ENCODE data around the gene ZSWIM1. TPM values are rescaled to one million over a fixed set of nuclear protein-coding genes. Genes with fewer than 3 reads are reported as not detected.

The ZSWIM1 gene
- total and polyA plus RNA-seq, 10 of the 15 experiments (the other 5 are each of a cell fraction or from before 2014, with no cell fraction given): 2.4 to 16.0 (median 9.8) TPM

GRCh38 chr20:45920462-45921336, 39.7 kb downstream of the ZSWIM1 start:
- DNase-seq (ENCODE audit: low read depth, low spot score) (no peak), ATAC-seq (no peak), FAIRE-seq (no peak)
- Histone ChIP-seq H3K27ac (ENCODE audit: control insufficient read depth, insufficient read depth) (no peak overlapping the region), H3K9ac (ENCODE audit: control insufficient read depth, insufficient read depth, low read length) (no peak overlapping the region), H3K4me2 (ENCODE audit: control insufficient read depth, insufficient read depth) (no peak overlapping the region), H4K20me1 (ENCODE audit: control insufficient read depth, insufficient read depth) (no peaks in the 10 kb centered on the region), H3K36me3 (ENCODE audit: control insufficient read depth in 2 of 2, insufficient read depth in 2 of 2, low read length in 1 of 2) (no peaks in the 10 kb centered on the region), H3K9me3 (replicated peaks; ENCODE audit: control insufficient read depth, insufficient read depth, low read length) (no peaks in the 10 kb centered on the region), H3K27me3 (replicated peaks in 1 of 2; ENCODE audit: control insufficient read depth in 2 of 2, insufficient read depth in 2 of 2, low read length in 1 of 2) (no peaks in the 10 kb centered on the region), H3K4me1 (ENCODE audit: control insufficient read depth, insufficient read depth, low read length) (no peaks in the 10 kb centered on the region), H3K79me2 (ENCODE audit: control insufficient read depth, insufficient read depth, low read length) (no peaks in the 10 kb centered on the region), H2AFZ (ENCODE audit: control insufficient read depth, low read depth, low read length) (no peak overlapping the region), H3K4me3 (no peak overlapping the region)
- in situ Hi-C loops (cut with MboI): no loop called here
- ChIA-PET SMC1A (ENCODE audit: uncharacterized antibody, unreplicated experiment) (no interaction called here), CTCF (interaction anchor here (1.3 to 3.0 kb wide), 2 partner anchors 14 to 49 kb away, joined by 3 to 12 read pairs; no protein-coding TSS in a partner anchor), POLR2A (interaction anchor here (1.1 kb wide), 1 partner anchor 14 kb away, joined by 7 read pairs; the partner anchor contains the start of gene PCIF1), RAD21 (ENCODE audit: unreplicated experiment) (no interaction called here)
- intact Hi-C loops (cut with micrococcal nuclease; ENCODE audit: unreplicated experiment): no loop called here
- 17% methylated on average over 9 of the region's 9 CpGs for WGBS (ENCODE audit: insufficient coverage, insufficient replicate concordance, low lambda C conversion rate, missing lambda C conversion rate)
- no TSS peak for BruUV-seq (replicated peaks)
- TF ChIP-seq MEF2B (IDR thresholded peaks at IDR 0.05; ENCODE audit: partially characterized antibody, poor library complexity, severe bottlenecking): no peak
- no peak for TF ChIP-seq FOXK2 (IDR thresholded peaks at IDR 0.05)
- TF ChIP-seq NKRF (conservative IDR thresholded peaks at IDR 0.05): no peak
- TF ChIP-seq MTA3 (IDR thresholded peaks at IDR 0.05; ENCODE audit: borderline replicate concordance, low read length): no peak
- no peak for TF ChIP-seq NFIC (IDR thresholded peaks at IDR 0.05; ENCODE audit: low read depth, low read length)
- no peak for TF ChIP-seq RAD51 (IDR thresholded peaks at IDR 0.05)
- TF ChIP-seq ZSCAN29 (IDR thresholded peaks at IDR 0.05): no peak
- no peak for TF ChIP-seq CTCF (IDR thresholded peaks at IDR 0.05 in 2 of 3, conservative IDR thresholded peaks at IDR 0.05 in 1 of 3; ENCODE audit: control insufficient read depth in 2 of 3, extremely low read depth in 1 of 3, insufficient read depth in 1 of 3, low read depth in 3 of 3, low read length in 3 of 3)
- no peak for TF ChIP-seq GATAD2B (conservative IDR thresholded peaks at IDR 0.05; ENCODE audit: low read depth)
- no peak for TF ChIP-seq E2F8 (IDR thresholded peaks at IDR 0.05; ENCODE audit: low read depth, partially characterized antibody)
- TF ChIP-seq NRF1 (conservative IDR thresholded peaks at IDR 0.05; ENCODE audit: low read depth, low read length): no peak
- TF ChIP-seq EED (IDR thresholded peaks at IDR 0.05; ENCODE audit: low read depth): no peak
- TF ChIP-seq CHD2 (IDR thresholded peaks at IDR 0.05; ENCODE audit: borderline replicate concordance, low read depth, low read length): no peak

Measured in GM12878 (cell line).